Neural progenitor cell (in vitro differentiated cells): ENCODE data around the gene IGF2. TPM values are rescaled to one million over a fixed set of nuclear protein-coding genes. Genes with fewer than 3 reads are reported as not detected.

Experiments used
- DNase-seq: peaks from one replicate; pipeline ENCODE4 v3.0.0-alpha.2; 2016; ENCODE audit warnings: low spot score
- H2AFZ ChIP-seq: fragments of 200-600 bp; sonication (generic); replicated peaks from 2 replicates; pipeline ENCODE4 v1.6.1; 2016; ENCODE audit warnings: antibody characterized with exemption
- H3F3A ChIP-seq: fragments of 200-600 bp; sonication (generic); 2 replicates; pipeline ENCODE4 v1.6.1; 2016; ENCODE audit warnings: antibody characterized with exemption, low read depth
- H3K27ac ChIP-seq: fragments of 200-600 bp; sonication (generic); 2 replicates; pipeline ENCODE4 v1.5.1; 2016; ENCODE audit warnings: mild to moderate bottlenecking
- H3K27me3 ChIP-seq: fragments of 200-600 bp; sonication (generic); 2 replicates; pipeline ENCODE4 v1.6.1; 2016; ENCODE audit warnings: mild to moderate bottlenecking, moderate library complexity
- H3K36me3 ChIP-seq: fragments of 200-600 bp; sonication (generic); 2 replicates; pipeline ENCODE4 v1.5.1; 2016
- H3K4me1 ChIP-seq: fragments of 200-600 bp; sonication (generic); 2 replicates; pipeline ENCODE4 v1.6.1; 2016; ENCODE audit warnings: mixed run types
- H3K4me2 ChIP-seq: fragments of 200-600 bp; sonication (generic); 2 replicates; pipeline ENCODE4 v1.6.1; 2016
- H3K4me3 ChIP-seq: fragments of 200-600 bp; sonication (generic); 2 replicates; pipeline ENCODE4 v1.5.1; 2016
- H3K79me2 ChIP-seq: fragments of 200-600 bp; sonication (generic); 2 replicates; pipeline ENCODE4 v1.6.1; 2016; ENCODE audit warnings: low read depth
- H3K9ac ChIP-seq: fragments of 200-600 bp; sonication (generic); 2 replicates; pipeline ENCODE4 v1.6.1; 2016
- H3K9me3 ChIP-seq: fragments of 200-600 bp; sonication (generic); 2 replicates; pipeline ENCODE4 v1.5.1; 2016; ENCODE audit warnings: low read depth
- H4K20me1 ChIP-seq: fragments of 200-600 bp; sonication (generic); 2 replicates; pipeline ENCODE4 v1.6.1; 2016; ENCODE audit warnings: low read depth
- H3K27ac Mint-ChIP-seq: 3 replicates; pipeline ENCODE4 v1.8.0; 2021; ENCODE audit warnings: mixed read lengths
- H3K27me3 Mint-ChIP-seq: 2 replicates; pipeline ENCODE4 v1.8.0; 2022; ENCODE audit warnings: low read depth, mild to moderate bottlenecking, inconsistent platforms, moderate library complexity, mixed read lengths; ENCODE audit not compliant: insufficient read depth
- H3K36me3 Mint-ChIP-seq: 3 replicates; pipeline ENCODE4 v1.8.0; 2021; ENCODE audit warnings: mixed read lengths
- H3K4me1 Mint-ChIP-seq: 3 replicates; pipeline ENCODE4 v1.8.0; 2021; ENCODE audit warnings: mixed read lengths
- H3K4me3 Mint-ChIP-seq: 3 replicates; pipeline ENCODE4 v1.8.0; 2021; ENCODE audit warnings: mild to moderate bottlenecking, moderate library complexity, mixed read lengths
- H3K9me3 Mint-ChIP-seq: 3 replicates; pipeline ENCODE4 v1.8.0; 2020; ENCODE audit warnings: mixed read lengths
- EZH2 ChIP-seq: fragments of 200-600 bp; sonication (generic); IDR thresholded peaks from 2 replicates; pipeline ENCODE4 v1.6.1; 2017; ENCODE audit warnings: antibody characterized with exemption, mild to moderate bottlenecking, moderate library complexity
- EZH2phosphoT487 ChIP-seq: fragments of 200-600 bp; sonication (generic); IDR thresholded peaks from 2 replicates; pipeline ENCODE4 v1.6.1; 2017; ENCODE audit warnings: antibody characterized with exemption
- total RNA-seq: library from RNA; depleted of rRNA; stranded (reverse); fragments of >200 nt; gene quantifications from 2 replicates; pipeline ENCODE4 v1.2.3, GENCODE V29; 2015; ENCODE audit warnings: low replicate concordance
- TF ChIP-seq, protein P1 (sequence below): fragments of 200-600 bp; sonication (generic); IDR thresholded peaks from 2 replicates; pipeline ENCODE4 v1.5.1; 2017; ENCODE audit warnings: antibody characterized with exemption, mild to moderate bottlenecking

Gene IGF2
- total RNA-seq, 1 donor from 2014 or later = 0.45 TPM

DNA sequence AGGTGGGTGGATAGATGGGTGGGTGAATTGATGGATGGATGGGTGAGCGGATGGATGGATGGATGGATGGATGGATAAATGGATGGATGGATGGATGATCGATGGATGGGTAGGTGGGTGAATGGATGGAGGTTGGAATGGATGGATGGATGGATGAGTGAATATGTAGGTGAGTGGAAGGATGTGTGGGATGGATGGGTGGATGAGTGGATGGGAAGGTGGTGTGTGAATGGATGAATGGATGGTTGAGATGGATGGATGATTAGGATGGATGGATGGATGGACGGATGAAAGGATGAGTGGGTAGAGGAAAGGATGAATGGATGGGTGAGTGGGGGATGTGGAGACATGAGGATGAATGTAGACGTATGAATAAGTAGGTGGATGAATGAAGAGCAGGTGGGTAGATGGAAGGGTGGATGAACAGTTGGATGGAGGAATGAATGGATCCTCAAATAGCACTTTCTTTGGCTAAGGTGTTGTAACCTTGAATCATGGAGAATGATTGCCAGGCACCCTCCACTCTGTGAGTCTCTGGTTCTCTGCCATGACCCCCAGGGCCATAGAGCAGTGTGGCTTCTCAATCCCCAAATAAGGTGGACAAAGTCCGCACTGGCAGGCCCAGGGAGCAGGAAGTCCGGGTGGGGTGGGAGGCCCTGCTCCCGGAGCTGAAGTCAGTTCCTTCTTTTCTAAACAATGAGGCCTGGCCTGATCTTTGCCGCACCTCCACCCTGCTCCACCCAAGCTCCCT is 36.9 kb downstream of the IGF2 start:
- peaks cover 15% of the 10 kb centered on the region for H3K4me1 Mint-ChIP-seq
- Histone ChIP-seq H3K36me3 (no peaks in the 10 kb centered on the region), H4K20me1 (peaks cover 5% of the 10 kb centered on the region), H3K27ac (no peak overlapping the region), H3K27me3 (peaks cover 7% of the 10 kb centered on the region), H3K79me2 (no peaks in the 10 kb centered on the region), H3F3A (no peaks in the 10 kb centered on the region), H3K4me1 (peaks cover 7% of the 10 kb centered on the region), H2AFZ (no peak overlapping the region), H3K4me2 (no peak overlapping the region), H3K9ac (no peak overlapping the region), H3K9me3 (no peaks in the 10 kb centered on the region), H3K4me3 (no peak overlapping the region)
- H3K27me3 Mint-ChIP-seq = peaks cover 9% of the 10 kb centered on the region
- H3K27ac Mint-ChIP-seq = no peak overlapping the region
- TF ChIP-seq EZH2phosphoT487 (no peak), EZH2 (no peak)
- TF ChIP-seq, protein P1, sequence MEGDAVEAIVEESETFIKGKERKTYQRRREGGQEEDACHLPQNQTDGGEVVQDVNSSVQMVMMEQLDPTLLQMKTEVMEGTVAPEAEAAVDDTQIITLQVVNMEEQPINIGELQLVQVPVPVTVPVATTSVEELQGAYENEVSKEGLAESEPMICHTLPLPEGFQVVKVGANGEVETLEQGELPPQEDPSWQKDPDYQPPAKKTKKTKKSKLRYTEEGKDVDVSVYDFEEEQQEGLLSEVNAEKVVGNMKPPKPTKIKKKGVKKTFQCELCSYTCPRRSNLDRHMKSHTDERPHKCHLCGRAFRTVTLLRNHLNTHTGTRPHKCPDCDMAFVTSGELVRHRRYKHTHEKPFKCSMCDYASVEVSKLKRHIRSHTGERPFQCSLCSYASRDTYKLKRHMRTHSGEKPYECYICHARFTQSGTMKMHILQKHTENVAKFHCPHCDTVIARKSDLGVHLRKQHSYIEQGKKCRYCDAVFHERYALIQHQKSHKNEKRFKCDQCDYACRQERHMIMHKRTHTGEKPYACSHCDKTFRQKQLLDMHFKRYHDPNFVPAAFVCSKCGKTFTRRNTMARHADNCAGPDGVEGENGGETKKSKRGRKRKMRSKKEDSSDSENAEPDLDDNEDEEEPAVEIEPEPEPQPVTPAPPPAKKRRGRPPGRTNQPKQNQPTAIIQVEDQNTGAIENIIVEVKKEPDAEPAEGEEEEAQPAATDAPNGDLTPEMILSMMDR = no peak
- H3K9me3 Mint-ChIP-seq = no peaks in the 10 kb centered on the region
- H3K36me3 Mint-ChIP-seq = no peaks in the 10 kb centered on the region
- H3K4me3 Mint-ChIP-seq = no peak overlapping the region
- DNase-seq = no peak

DNA sequence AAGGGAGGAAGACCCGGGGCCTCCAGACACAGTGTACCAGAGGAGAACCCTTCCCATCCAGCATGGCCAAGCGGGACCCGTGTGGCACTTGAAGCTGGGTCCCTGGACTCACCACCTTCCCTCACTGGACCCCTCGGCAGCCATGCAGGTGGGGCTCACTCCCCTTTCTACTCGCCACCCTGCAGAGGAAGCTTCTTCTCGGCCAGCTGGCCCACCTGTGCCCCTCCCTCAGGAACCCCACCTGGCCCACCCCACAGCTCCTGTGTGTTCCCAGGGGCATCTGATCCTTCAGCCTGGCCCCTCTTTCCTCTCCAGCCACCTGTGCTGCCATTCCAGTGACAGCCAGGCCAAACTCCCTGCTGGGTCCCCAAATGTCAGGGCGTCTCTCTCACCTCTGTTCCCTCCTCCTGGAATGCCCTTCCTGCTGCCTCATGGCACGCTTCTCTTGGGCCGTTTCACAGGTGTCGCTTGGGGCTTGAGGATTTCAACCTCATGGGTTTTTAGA is 38.0 kb downstream of the IGF2 start:
- H3K79me2 ChIP-seq = no peaks in the 10 kb centered on the region
- peaks cover 7% of the 10 kb centered on the region for H3K27me3 ChIP-seq
- H3F3A ChIP-seq = no peaks in the 10 kb centered on the region
- H3K27me3 Mint-ChIP-seq = peaks cover 9% of the 10 kb centered on the region
- peaks cover 5% of the 10 kb centered on the region for H4K20me1 ChIP-seq
- H3K4me1 Mint-ChIP-seq = peaks cover 22% of the 10 kb centered on the region
- no peaks in the 10 kb centered on the region for H3K36me3 ChIP-seq
- H3K4me3 ChIP-seq = no peak overlapping the region
- H3K4me1 ChIP-seq = peaks cover 13% of the 10 kb centered on the region
- no peak overlapping the region for H3K4me2 ChIP-seq
- H3K27ac ChIP-seq = no peak overlapping the region
- no peak overlapping the region for H3K4me3 Mint-ChIP-seq
- no peak overlapping the region for H3K9ac ChIP-seq
- H3K27ac Mint-ChIP-seq = peak overlapping the region; percentile 27
- no peak overlapping the region for H2AFZ ChIP-seq
- H3K9me3 Mint-ChIP-seq = no peaks in the 10 kb centered on the region
- DNase-seq = no peak
- no peaks in the 10 kb centered on the region for H3K9me3 ChIP-seq
- no peak for TF ChIP-seq EZH2
- TF ChIP-seq, protein P1 = no peak
- TF ChIP-seq EZH2phosphoT487 = no peak
- H3K36me3 Mint-ChIP-seq = no peaks in the 10 kb centered on the region

DNA sequence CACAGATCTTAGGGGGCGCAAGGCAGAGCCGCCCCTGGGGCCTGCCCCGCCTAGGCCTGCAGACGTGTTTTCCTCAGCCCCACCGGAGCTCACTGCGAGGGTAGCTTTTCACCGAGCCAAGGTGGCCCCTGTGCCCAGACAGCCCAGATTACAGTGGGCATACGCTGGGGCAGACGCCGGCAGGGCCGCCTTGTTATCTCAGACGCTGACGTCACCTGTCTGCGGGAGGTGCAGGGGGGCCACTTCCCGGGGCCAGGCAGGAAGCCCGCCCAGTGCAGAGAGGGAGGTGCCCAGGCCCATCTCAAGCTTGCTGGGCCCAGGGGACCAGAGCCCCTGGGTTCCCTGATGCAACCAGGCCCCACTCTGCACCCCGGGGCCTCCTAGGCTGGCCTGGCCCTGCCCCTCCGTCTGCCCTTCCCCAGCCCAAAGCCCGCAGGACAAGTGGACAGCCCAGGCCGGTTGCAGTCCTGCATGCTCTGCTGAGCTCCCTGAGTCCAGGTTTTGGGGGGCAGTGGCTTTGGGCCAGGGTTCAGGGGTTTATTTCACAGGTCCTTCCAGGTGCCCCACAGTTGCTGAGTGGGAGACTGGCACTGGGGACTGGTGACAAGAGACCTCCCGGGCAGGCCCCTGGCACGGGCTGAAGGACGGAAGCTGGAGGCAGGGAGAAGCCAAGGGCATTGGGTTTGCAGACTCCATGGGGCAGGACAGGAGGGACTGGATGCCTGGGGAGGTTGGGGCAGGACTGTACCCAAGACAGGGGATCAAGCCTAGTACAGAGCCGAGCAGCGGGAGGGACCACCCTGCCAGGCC is 38.6 kb downstream of the IGF2 start:
- H3K36me3 Mint-ChIP-seq = no peaks in the 10 kb centered on the region
- H3K27ac Mint-ChIP-seq = peak overlapping the region; percentile 34
- H3K4me3 ChIP-seq = no peak overlapping the region
- DNase-seq = no peak
- peaks cover 13% of the 10 kb centered on the region for H3K4me1 ChIP-seq
- H3K4me2 ChIP-seq = no peak overlapping the region
- peaks cover 3% of the 10 kb centered on the region for H3K9me3 Mint-ChIP-seq
- no peak overlapping the region for H3K27ac ChIP-seq
- peaks cover 11% of the 10 kb centered on the region for H3K27me3 Mint-ChIP-seq
- H3K9ac ChIP-seq = no peak overlapping the region
- no peaks in the 10 kb centered on the region for H3F3A ChIP-seq
- H3K27me3 ChIP-seq = peaks cover 7% of the 10 kb centered on the region
- H4K20me1 ChIP-seq = peaks cover 5% of the 10 kb centered on the region
- H3K9me3 ChIP-seq = no peaks in the 10 kb centered on the region
- no peaks in the 10 kb centered on the region for H3K36me3 ChIP-seq
- no peak overlapping the region for H3K4me3 Mint-ChIP-seq
- peaks cover 25% of the 10 kb centered on the region for H3K4me1 Mint-ChIP-seq
- TF ChIP-seq EZH2 = no peak
- no peak for TF ChIP-seq EZH2phosphoT487
- TF ChIP-seq, protein P1 = no peak
- no peaks in the 10 kb centered on the region for H3K79me2 ChIP-seq
- H2AFZ ChIP-seq = no peak overlapping the region
